T-helper 2 cell treated with Interferon-gamma antibody and Interleukin-4, amounts not matched to agents 5 μg/mL and 100 μg/mL, for 36 hours (primary cell): ENCODE measurements around the gene AARS1.
A peak's percentile ranks its signal among the peaks of the same experiment; 100 is the strongest.
"Not testable (repeated sequence)": the region's sequence is repeated elsewhere in the genome, so short reads cannot be mapped to it uniquely, and the experiment has no call there.

Source experiments
- DNase-seq: peaks from one replicate; pipeline ENCODE4 v3.0.0; 2021; ENCODE audit warnings: low spot score
- H3K27ac Mint-ChIP-seq: one replicate; pipeline ENCODE4 v1.8.0; 2021; ENCODE audit warnings: mild to moderate bottlenecking, mixed read lengths
- H3K27me3 Mint-ChIP-seq: one replicate; pipeline ENCODE4 v1.8.0; 2021; ENCODE audit warnings: low read depth, mixed read lengths
- H3K36me3 Mint-ChIP-seq: one replicate; pipeline ENCODE4 v1.8.0; 2021; ENCODE audit warnings: low read depth, mixed read lengths
- H3K4me1 Mint-ChIP-seq: one replicate; pipeline ENCODE4 v1.8.0; 2021; ENCODE audit warnings: low read depth, mixed read lengths
- H3K4me3 Mint-ChIP-seq: one replicate; pipeline ENCODE4 v1.8.0; 2022; ENCODE audit warnings: mild to moderate bottlenecking, moderate library complexity, mixed read lengths
- H3K9me3 Mint-ChIP-seq: one replicate; pipeline ENCODE4 v1.8.0; 2021; ENCODE audit warnings: mixed read lengths

Gene AARS1

DNA sequence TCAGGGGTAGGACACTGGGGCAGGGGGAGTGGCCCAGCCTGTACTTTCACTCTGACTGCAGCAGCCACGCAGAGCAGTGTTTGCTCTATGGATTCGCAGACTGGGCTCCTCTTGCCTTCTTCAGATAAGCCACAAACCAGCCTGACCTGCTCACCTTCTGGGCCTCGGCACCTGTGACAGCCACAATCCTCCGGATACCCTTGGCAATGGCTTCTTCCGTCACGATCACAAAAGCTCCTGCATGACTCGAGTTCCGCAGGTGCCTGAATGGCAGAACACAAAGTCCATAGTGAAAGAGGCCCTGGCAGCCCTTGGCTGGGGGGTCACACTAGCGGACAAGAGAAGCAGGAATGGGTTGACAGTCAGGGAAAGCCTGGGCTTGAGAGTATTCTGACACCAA lies 33.7 kb downstream of the AARS1 start:
- H3K27me3 Mint-ChIP-seq = no peaks in the 10 kb centered on the region
- peaks cover 53% of the 10 kb centered on the region for H3K36me3 Mint-ChIP-seq
- H3K27ac Mint-ChIP-seq = no peak overlapping the region
- no peak for DNase-seq
- no peaks in the 10 kb centered on the region for H3K9me3 Mint-ChIP-seq
- H3K4me1 Mint-ChIP-seq = peaks cover 6% of the 10 kb centered on the region
- H3K4me3 Mint-ChIP-seq = no peak overlapping the region

DNA sequence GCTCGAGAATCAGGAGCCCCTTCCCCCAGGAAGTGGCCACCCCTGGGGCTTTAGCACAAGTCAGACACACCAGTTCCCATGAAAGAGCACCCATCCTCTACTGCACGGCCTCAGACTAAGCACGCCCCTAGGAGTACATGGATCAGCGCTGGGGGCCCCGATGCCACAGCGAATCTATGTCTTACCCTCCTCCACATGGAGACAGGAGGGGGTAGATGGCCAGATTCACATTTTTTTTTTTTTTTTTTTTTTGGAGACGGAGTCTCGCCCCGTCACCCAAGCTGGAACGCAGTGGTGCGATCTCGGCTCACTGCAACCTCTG lies 34.4 kb downstream of the AARS1 start:
- H3K4me1 Mint-ChIP-seq = peaks cover 8% of the 10 kb centered on the region
- H3K27me3 Mint-ChIP-seq = no peaks in the 10 kb centered on the region
- no peaks in the 10 kb centered on the region for H3K9me3 Mint-ChIP-seq
- peaks cover 52% of the 10 kb centered on the region for H3K36me3 Mint-ChIP-seq
- no peak for DNase-seq
- no peak overlapping the region for H3K27ac Mint-ChIP-seq
- H3K4me3 Mint-ChIP-seq = no peak overlapping the region

DNA sequence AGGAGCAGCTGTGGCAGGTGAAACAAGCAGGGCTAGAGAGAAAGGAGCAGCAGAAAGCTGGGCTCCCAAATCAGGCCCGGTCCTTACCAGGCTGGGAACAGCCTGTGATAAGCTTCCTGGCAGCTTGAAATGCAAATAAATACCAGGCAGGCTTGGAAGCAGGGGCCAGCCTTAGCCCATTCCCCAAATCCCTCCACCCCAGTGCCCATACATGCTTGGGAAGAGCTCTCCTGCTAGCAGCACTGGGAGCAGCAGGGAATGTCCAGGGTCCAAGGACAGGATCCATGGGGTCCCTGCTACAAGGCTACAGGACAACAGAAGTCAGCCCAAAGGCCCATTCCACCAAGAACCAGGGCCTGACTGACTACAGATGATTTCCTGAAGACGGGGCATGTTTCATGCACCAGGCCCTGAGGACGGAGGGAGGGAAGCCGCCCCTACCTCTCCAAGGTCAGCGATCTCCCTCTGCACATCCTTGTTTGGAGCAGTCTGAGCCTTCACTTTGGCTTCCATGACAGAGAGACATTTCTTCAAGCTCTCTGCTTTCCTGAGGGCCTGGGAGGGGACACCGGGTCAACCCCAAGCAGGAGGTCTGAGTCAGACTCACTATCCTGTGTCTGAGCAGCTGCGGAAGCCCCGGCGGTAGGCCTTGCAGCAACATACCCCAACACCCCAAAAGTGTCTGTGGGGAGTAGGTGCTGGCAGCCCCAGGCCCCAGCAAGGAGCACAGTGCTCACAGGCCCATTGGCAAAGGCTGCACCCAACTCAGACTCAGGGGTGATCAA lies 34.9 kb downstream of the AARS1 start:
- Mint-ChIP-seq H3K27me3 (no peaks in the 10 kb centered on the region), H3K4me1 (peaks cover 11% of the 10 kb centered on the region), H3K36me3 (peaks cover 53% of the 10 kb centered on the region), H3K27ac (no peak overlapping the region), H3K4me3 (no peak overlapping the region), H3K9me3 (no peaks in the 10 kb centered on the region)
- no peak for DNase-seq

GRCh38 chr16:70253291-70254106 lies 35.8 kb downstream of the AARS1 start:
- peaks cover 12% of the 10 kb centered on the region for H3K4me1 Mint-ChIP-seq
- peak; percentile 35 for DNase-seq
- no peak overlapping the region for H3K4me3 Mint-ChIP-seq
- H3K27ac Mint-ChIP-seq = peak overlapping the region; percentile 4
- no peaks in the 10 kb centered on the region for H3K9me3 Mint-ChIP-seq
- H3K27me3 Mint-ChIP-seq = no peaks in the 10 kb centered on the region
- H3K36me3 Mint-ChIP-seq = peaks cover 49% of the 10 kb centered on the region

- DNase-seq = no peak
- Mint-ChIP-seq H3K27me3 (no peaks in the 10 kb centered on the region), H3K9me3 (no peaks in the 10 kb centered on the region), H3K4me3 (peak overlapping the region; percentile 90), H3K4me1 (peaks cover 12% of the 10 kb centered on the region), H3K27ac (no peak overlapping the region), H3K36me3 (peaks cover 41% of the 10 kb centered on the region)
These were observed 36.8 kb downstream of the AARS1 start for GRCh38 chr16:70252355-70252988.

GRCh38 chr16:70251629-70252354 lies 37.5 kb downstream of the AARS1 start, which contains the start of gene EXOSC6:
Gene EXOSC6, minus strand, starts transcription at chr16:70251940. Its CDS starts 40 bp downstream, at chr16:70251900.
- H3K27ac Mint-ChIP-seq = peak within 1 kb of the TSS; percentile 95
- peaks cover 37% of the 10 kb centered on the region for H3K36me3 Mint-ChIP-seq
- no peaks in the 10 kb centered on the region for H3K9me3 Mint-ChIP-seq
- peak; percentile 93 for DNase-seq
- H3K4me3 Mint-ChIP-seq = peak within 1 kb of the TSS; percentile 90
- no peaks in the 10 kb centered on the region for H3K27me3 Mint-ChIP-seq
- H3K4me1 Mint-ChIP-seq = peaks cover 12% of the 10 kb centered on the region

DNA sequence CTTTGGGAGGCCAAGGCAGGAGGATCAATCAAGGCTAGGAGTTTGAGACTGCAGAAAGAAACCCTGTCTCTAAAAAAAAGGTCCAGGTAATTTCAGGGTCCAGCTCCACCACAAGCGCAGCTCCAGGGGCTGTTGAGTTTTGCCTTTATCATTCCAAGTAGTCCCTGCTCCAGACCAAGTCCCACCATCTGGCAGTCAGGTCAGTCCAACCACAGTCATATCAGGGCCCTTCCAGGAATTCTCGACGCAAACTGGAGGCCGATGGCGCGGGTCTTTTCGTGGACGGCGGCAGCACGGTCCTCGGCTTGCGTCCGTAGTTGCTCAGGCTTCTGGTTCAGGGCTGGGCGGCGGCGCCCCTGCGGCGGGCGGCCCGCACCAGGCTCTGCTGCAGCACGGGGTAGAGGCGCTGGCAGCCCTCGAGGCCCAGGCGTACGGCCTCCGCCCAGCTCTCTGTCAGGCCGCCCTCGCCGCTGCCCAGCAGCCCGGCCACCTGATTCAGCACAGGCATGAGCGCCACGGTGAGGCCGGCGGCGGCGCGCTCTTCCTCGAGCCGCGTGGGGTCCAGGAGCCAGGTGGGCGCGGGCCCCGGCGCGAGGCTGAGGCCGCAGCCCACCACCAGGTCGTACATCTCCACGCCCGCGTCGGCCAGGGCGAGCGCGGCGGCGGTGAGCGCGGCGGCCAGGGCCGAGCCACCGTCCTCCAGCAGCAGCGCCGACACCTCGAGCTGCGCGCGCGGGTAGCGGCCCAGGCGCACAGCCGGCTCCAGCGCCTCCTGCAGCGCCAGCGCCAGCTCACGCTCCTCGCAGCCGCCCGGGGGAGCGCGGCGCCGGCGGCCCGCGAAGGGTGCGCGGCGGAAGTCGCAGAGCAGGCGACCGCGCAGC lies 38.3 kb downstream of the AARS1 start:
- peak; percentile 44 for DNase-seq
- Mint-ChIP-seq H3K9me3 (no peaks in the 10 kb centered on the region), H3K27me3 (no peaks in the 10 kb centered on the region), H3K36me3 (peaks cover 39% of the 10 kb centered on the region), H3K4me1 (peaks cover 12% of the 10 kb centered on the region), H3K4me3 (peak overlapping the region; percentile 85), H3K27ac (peak overlapping the region; percentile 75)

DNA sequence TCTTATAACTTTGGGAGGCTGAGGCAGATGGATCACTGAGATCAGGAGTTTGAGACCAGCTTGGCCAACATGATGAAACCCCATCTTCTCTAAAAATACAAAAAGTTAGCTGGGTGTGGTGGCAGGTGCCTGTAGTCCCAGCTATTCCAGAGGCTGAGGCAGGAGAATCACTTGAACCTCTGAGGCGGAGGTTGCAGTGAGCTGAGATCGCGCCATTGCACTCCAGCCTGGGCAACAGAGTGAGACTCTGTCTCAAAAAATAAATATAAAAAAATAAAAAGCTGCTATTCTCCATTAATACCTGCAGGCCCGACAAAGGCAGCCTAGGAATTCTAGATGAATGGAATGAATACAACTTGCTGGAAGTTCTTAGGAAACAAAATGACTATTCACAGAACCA lies 39.6 kb downstream of the AARS1 start:
- Mint-ChIP-seq H3K36me3 (peaks cover 32% of the 10 kb centered on the region), H3K4me3 (peak overlapping the region; percentile 85), H3K27ac (peak overlapping the region; percentile 50), H3K4me1 (peaks cover 12% of the 10 kb centered on the region)
- DNase-seq, H3K9me3 Mint-ChIP-seq, H3K27me3 Mint-ChIP-seq: not testable (repeated sequence)

GRCh38 chr16:70238773-70239172 lies 50.5 kb downstream of the AARS1 start:
- DNase-seq, H3K27me3 Mint-ChIP-seq, H3K4me1 Mint-ChIP-seq, H3K4me3 Mint-ChIP-seq, H3K9me3 Mint-ChIP-seq, H3K27ac Mint-ChIP-seq: not testable (repeated sequence)
- H3K36me3 Mint-ChIP-seq = peaks cover 21% of the 10 kb centered on the region

DNA sequence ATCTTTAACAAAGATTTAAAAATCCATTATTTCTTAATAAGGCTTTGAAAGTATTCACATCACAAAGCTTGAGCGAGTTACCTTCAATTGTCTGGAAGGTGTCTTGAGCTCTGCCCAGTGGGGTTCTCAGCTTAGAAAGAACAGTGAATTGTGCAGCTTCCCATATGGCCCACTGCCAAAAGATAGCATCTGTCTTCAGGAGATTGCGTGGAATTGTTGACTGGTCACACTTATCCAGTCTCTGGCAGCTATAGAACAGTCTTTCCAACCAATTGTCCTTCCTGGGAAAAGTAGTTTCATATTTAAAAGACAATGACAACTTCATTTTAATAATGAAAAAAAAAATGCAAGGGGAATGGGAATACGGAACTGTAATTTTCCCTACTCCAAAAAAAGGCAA lies 57.5 kb downstream of the AARS1 start:
- DNase-seq, H3K9me3 Mint-ChIP-seq, H3K4me1 Mint-ChIP-seq, H3K4me3 Mint-ChIP-seq, H3K27ac Mint-ChIP-seq, H3K27me3 Mint-ChIP-seq: not testable (repeated sequence)
- peaks cover 27% of the 10 kb centered on the region for H3K36me3 Mint-ChIP-seq

GRCh38 chr16:70226024-70226423 lies 63.3 kb downstream of the AARS1 start:
- not testable (repeated sequence) for H3K9me3 Mint-ChIP-seq, H3K27me3 Mint-ChIP-seq
- H3K36me3 Mint-ChIP-seq = peaks cover 28% of the 10 kb centered on the region

DNA sequence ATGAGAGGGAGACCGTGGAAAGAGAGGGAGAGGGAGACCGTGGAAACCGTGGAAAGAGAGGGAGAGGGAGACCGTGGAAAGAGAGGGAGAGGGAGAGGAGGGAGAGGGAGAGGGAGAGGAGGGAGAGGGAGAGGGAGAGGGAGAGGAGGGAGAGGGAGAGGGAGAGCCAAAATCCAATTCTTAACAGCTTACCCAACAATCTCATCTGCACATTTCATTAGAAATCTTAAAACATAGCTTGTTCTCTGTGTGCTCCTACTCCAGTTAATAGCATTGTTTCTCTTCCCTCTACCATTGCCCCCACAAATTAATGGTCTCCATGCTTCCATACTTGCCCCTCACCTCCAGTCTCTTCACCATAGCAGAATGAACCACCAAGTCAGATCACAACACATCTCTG lies 63.9 kb downstream of the AARS1 start:
- H3K9me3 Mint-ChIP-seq, DNase-seq, H3K4me1 Mint-ChIP-seq, H3K27me3 Mint-ChIP-seq, H3K4me3 Mint-ChIP-seq: not testable (repeated sequence)
- Mint-ChIP-seq H3K36me3 (peaks cover 27% of the 10 kb centered on the region), H3K27ac (peak overlapping the region; percentile 20)

More at GRCh38 chr16:70226024-70226423, 63.3 kb downstream of the AARS1 start:
- not testable (repeated sequence) for H3K27ac Mint-ChIP-seq, H3K4me1 Mint-ChIP-seq, DNase-seq, H3K4me3 Mint-ChIP-seq

- not testable (repeated sequence) for H3K27me3 Mint-ChIP-seq, H3K27ac Mint-ChIP-seq, DNase-seq, H3K4me3 Mint-ChIP-seq, H3K4me1 Mint-ChIP-seq, H3K9me3 Mint-ChIP-seq
- peaks cover 30% of the 10 kb centered on the region for H3K36me3 Mint-ChIP-seq
These were observed 64.7 kb downstream of the AARS1 start for GRCh38 chr16:70224645-70225044.
